ENCODE data around the gene CGNL1.

Gene CGNL1

DNA sequence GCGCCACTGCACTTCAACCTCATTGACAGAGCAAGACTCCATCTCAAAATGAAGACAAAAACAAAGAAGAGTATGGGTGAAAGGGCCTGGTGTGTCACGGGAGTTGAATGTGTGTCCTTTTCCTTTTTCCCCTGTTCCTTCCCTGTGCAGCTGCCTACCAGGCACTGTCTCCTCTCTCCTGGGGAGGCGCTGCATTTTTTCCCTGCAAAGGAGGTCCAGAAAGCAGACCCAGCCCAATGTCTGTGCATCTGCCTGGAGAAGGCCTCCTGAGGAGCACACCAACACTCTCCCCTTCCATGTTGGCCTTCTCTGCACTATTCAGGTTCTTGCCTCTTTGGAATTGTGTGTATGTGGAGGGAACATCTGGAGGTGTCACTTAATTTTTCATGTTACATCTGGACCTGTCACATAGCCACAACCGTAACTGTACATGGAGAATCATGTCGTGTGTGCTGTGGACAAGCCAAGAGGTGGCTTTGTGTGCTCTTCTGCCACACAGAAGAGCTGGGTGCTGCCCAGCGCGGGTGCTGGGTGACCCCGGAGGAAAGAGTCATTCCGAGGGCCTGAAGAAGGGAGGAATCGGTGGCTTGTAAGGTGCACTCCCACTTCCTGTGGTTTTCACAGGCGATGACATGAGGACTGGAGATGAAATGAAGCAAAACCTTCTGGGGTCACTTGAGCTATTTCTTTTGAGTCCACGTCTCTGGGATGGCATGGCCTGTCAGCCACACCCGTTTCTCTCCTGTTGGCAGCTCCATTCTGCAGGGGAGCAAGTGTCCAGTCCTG is 46.5 kb upstream of the CGNL1 start:
- no peaks in the 10 kb centered on the region for H3K36me3 ChIP-seq (ENCODE audit: control insufficient read depth in 2 of 2, insufficient read depth in 1 of 2, low read length in 2 of 2)
- H3K9me3 ChIP-seq (ENCODE audit: control insufficient read depth, insufficient read depth, low read depth, low read length): no peaks in the 10 kb centered on the region
- TF ChIP-seq ZNF48 (tag by site-specific recombination; IDR thresholded peaks at IDR 0.05): no peak
- no peak for TF ChIP-seq ZNF10 (tag by site-specific recombination; IDR thresholded peaks at IDR 0.05)
- no peak for TF ChIP-seq TCF7L2 (IDR thresholded peaks at IDR 0.05; ENCODE audit: borderline replicate concordance, low read depth, low read length)
- TF ChIP-seq, protein P1, sequence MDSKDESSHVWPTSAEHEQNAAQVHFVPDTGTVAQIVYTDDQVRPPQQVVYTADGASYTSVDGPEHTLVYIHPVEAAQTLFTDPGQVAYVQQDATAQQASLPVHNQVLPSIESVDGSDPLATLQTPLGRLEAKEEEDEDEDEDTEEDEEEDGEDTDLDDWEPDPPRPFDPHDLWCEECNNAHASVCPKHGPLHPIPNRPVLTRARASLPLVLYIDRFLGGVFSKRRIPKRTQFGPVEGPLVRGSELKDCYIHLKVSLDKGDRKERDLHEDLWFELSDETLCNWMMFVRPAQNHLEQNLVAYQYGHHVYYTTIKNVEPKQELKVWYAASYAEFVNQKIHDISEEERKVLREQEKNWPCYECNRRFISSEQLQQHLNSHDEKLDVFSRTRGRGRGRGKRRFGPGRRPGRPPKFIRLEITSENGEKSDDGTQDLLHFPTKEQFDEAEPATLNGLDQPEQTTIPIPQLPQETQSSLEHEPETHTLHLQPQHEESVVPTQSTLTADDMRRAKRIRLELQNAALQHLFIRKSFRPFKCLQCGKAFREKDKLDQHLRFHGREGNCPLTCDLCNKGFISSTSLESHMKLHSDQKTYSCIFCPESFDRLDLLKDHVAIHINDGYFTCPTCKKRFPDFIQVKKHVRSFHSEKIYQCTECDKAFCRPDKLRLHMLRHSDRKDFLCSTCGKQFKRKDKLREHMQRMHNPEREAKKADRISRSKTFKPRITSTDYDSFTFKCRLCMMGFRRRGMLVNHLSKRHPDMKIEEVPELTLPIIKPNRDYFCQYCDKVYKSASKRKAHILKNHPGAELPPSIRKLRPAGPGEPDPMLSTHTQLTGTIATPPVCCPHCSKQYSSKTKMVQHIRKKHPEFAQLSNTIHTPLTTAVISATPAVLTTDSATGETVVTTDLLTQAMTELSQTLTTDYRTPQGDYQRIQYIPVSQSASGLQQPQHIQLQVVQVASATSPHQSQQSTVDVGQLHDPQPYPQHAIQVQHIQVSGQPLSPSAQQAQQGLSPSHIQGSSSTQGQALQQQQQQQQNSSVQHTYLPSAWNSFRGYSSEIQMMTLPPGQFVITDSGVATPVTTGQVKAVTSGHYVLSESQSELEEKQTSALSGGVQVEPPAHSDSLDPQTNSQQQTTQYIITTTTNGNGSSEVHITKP (tag by site-specific recombination; IDR thresholded peaks at IDR 0.05): no peak
- no peak for TF ChIP-seq YY1 (tag by site-specific recombination; IDR thresholded peaks at IDR 0.05)
- POLR2A ChIA-PET: interaction anchor here (0.6 kb wide), 1 partner anchor 1543 kb away, joined by 4 read pairs; no protein-coding TSS in a partner anchor
- CTCF ChIA-PET: interaction anchor here (1.2 to 1.6 kb wide), 2 partner anchors 11 to 222 kb away, joined by 3 to 7 read pairs; no protein-coding TSS in a partner anchor
- no peak overlapping the region for H3K27ac ChIP-seq (ENCODE audit: extremely low read depth, low read depth, low read length)
- H3K4me3 ChIP-seq (ENCODE audit: low read depth, low read length): no peak overlapping the region
- no peaks in the 10 kb centered on the region for H3K4me1 ChIP-seq (ENCODE audit: control insufficient read depth, insufficient read depth, low read length)

DNA sequence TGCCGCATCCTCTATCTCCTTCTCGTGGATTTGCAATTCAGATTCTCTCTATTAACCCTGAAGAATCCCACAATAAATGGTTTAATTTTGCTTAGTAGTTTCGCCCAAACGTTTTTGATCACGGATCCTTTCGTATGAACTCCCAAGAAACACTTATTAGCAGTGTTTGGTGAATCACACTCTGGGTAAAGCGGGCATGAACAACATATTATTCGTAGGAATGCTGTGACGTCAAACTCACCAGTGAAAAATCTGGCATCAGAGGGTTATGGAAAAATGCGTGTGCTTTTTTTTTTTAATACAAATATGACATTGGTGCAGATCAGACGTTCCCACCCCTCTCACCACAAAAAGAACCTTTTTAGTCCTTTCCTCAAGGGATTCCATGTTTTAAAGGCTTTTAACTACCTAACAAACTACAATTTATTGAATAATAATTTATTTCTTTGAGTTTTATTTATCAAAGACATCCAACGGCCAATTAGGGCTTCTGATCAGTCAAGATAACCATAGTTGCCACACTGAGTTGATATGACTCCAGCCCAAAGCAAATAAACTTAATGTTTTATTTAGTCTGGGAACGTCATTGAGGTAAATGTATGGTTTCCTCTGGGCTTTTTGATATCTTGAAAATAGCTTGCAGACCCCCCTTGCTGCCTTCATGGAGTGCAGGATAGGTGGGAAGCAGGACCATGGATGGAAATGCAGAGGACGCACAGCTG is 45.5 kb upstream of the CGNL1 start:
- no peak overlapping the region for H3K27ac ChIP-seq (ENCODE audit: extremely low read depth, low read depth, low read length)
- ChIA-PET CTCF (interaction anchor here (0.5 to 1.2 kb wide), 2 partner anchors 15 to 221 kb away, joined by 3 to 4 read pairs; no protein-coding TSS in a partner anchor), POLR2A (no interaction called here)
- TF ChIP-seq ZNF530 (tag by site-specific recombination; IDR thresholded peaks at IDR 0.05; ENCODE audit: low read depth): no peak
- TF ChIP-seq, protein P2, sequence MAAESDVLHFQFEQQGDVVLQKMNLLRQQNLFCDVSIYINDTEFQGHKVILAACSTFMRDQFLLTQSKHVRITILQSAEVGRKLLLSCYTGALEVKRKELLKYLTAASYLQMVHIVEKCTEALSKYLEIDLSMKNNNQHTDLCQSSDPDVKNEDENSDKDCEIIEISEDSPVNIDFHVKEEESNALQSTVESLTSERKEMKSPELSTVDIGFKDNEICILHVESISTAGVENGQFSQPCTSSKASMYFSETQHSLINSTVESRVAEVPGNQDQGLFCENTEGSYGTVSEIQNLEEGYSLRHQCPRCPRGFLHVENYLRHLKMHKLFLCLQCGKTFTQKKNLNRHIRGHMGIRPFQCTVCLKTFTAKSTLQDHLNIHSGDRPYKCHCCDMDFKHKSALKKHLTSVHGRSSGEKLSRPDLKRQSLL (tag by site-specific recombination; IDR thresholded peaks at IDR 0.05): no peak
- TF ChIP-seq ZNF747 (tag by site-specific recombination; IDR thresholded peaks at IDR 0.05): no peak
- TF ChIP-seq ZNF654 (tag by site-specific recombination; IDR thresholded peaks at IDR 0.05; ENCODE audit: low read depth): no peak
- TF ChIP-seq ZNF670 (tag by site-specific recombination; IDR thresholded peaks at IDR 0.05; ENCODE audit: low read depth): no peak
- TF ChIP-seq ZNF24 (tag by site-specific recombination; IDR thresholded peaks at IDR 0.05): no peak
- H3K36me3 ChIP-seq (ENCODE audit: control insufficient read depth in 2 of 2, insufficient read depth in 1 of 2, low read length in 2 of 2): no peaks in the 10 kb centered on the region
- H3K4me3 ChIP-seq (ENCODE audit: low read depth, low read length): no peak overlapping the region
- no peaks in the 10 kb centered on the region for H3K9me3 ChIP-seq (ENCODE audit: control insufficient read depth, insufficient read depth, low read depth, low read length)
- no peaks in the 10 kb centered on the region for H3K4me1 ChIP-seq (ENCODE audit: control insufficient read depth, insufficient read depth, low read length)

DNA sequence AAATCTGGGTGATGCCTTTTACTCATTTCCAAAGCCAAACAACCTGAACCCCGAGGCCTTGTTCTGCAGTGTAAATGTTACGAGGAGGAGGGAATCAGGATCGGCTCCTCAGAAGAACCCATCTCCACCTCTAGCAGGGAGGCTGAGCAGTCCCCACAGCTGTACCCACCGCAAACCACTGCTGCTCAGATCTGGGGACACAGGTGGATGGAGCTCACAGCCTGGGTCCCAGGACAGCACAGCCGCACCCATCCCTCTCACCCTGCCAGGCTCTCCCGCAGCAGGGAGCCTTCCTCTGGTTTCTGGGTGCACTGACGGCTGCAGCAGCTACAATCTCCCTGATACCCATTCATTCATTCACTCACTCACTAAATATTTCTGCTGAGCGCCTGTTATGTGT is 44.0 kb upstream of the CGNL1 start:
- H3K4me1 ChIP-seq (ENCODE audit: control insufficient read depth, insufficient read depth, low read length): no peaks in the 10 kb centered on the region
- no peaks in the 10 kb centered on the region for H3K9me3 ChIP-seq (ENCODE audit: control insufficient read depth, insufficient read depth, low read depth, low read length)
- TF ChIP-seq ZNF112 (tag by site-specific recombination; IDR thresholded peaks at IDR 0.05) (no peak), ZNF621 (tag by site-specific recombination; IDR thresholded peaks at IDR 0.05) (no peak), KLF9 (tag by site-specific recombination; IDR thresholded peaks at IDR 0.05; ENCODE audit: low read depth) (no peak), OSR2 (tag by site-specific recombination; IDR thresholded peaks at IDR 0.05) (no peak), ZNF350 (tag by site-specific recombination; IDR thresholded peaks at IDR 0.05) (no peak), ZNF837 (tag by site-specific recombination; IDR thresholded peaks at IDR 0.05) (no peak), ZNF544 (tag by site-specific recombination; IDR thresholded peaks at IDR 0.05) (no peak)
- TF ChIP-seq, protein P3, sequence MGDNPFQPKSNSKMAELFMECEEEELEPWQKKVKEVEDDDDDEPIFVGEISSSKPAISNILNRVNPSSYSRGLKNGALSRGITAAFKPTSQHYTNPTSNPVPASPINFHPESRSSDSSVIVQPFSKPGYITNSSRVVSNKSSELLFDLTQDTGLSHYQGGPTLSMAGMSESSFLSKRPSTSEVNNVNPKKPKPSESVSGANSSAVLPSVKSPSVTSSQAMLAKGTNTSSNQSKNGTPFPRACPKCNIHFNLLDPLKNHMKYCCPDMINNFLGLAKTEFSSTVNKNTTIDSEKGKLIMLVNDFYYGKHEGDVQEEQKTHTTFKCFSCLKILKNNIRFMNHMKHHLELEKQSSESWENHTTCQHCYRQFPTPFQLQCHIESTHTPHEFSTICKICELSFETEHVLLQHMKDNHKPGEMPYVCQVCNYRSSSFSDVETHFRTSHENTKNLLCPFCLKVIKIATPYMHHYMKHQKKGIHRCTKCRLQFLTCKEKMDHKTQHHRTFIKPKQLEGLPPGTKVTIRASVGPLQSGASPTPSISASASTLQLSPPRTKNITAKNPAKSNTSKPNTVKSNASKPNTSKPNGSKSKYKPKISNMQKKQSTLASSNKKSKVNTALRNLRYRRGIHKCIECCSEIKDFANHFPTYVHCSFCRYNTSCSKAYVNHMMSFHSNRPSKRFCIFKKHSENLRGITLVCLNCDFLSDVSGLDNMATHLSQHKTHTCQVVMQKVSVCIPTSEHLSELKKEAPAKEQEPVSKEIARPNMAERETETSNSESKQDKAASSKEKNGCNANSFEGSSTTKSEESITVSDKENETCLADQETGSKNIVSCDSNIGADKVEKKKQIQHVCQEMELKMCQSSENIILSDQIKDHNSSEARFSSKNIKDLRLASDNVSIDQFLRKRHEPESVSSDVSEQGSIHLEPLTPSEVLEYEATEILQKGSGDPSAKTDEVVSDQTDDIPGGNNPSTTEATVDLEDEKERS (tag by site-specific recombination; IDR thresholded peaks at IDR 0.05): no peak
- TF ChIP-seq, protein P4, sequence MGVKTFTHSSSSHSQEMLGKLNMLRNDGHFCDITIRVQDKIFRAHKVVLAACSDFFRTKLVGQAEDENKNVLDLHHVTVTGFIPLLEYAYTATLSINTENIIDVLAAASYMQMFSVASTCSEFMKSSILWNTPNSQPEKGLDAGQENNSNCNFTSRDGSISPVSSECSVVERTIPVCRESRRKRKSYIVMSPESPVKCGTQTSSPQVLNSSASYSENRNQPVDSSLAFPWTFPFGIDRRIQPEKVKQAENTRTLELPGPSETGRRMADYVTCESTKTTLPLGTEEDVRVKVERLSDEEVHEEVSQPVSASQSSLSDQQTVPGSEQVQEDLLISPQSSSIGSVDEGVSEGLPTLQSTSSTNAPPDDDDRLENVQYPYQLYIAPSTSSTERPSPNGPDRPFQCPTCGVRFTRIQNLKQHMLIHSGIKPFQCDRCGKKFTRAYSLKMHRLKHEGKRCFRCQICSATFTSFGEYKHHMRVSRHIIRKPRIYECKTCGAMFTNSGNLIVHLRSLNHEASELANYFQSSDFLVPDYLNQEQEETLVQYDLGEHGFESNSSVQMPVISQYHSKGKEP (tag by site-specific recombination; IDR thresholded peaks at IDR 0.05): no peak
- H3K27ac ChIP-seq (ENCODE audit: extremely low read depth, low read depth, low read length): no peak overlapping the region
- no peaks in the 10 kb centered on the region for H3K36me3 ChIP-seq (ENCODE audit: control insufficient read depth in 2 of 2, insufficient read depth in 1 of 2, low read length in 2 of 2)
- POLR2A ChIA-PET: no interaction called here
- CTCF ChIA-PET: interaction anchor here (0.8 kb wide), 1 partner anchor 195 kb away, joined by 5 read pairs; no protein-coding TSS in a partner anchor
- no peak overlapping the region for H3K4me3 ChIP-seq (ENCODE audit: low read depth, low read length)
